22Rv1 (cell line): ENCODE results near the gene PCSK7.

Experiments
- ZFX ChIP-seq: fragments of 450-650 bp; IDR thresholded peaks from 2 replicates; pipeline ENCODE4 v1.6.1; 2017; ENCODE audit warnings: antibody characterized with exemption, borderline replicate concordance
- TF ChIP-seq, protein P1 (sequence below): fragments of 450-650 bp; IDR thresholded peaks from 2 replicates; pipeline ENCODE4 v1.5.1; 2017; ENCODE audit warnings: mild to moderate bottlenecking

DNA sequence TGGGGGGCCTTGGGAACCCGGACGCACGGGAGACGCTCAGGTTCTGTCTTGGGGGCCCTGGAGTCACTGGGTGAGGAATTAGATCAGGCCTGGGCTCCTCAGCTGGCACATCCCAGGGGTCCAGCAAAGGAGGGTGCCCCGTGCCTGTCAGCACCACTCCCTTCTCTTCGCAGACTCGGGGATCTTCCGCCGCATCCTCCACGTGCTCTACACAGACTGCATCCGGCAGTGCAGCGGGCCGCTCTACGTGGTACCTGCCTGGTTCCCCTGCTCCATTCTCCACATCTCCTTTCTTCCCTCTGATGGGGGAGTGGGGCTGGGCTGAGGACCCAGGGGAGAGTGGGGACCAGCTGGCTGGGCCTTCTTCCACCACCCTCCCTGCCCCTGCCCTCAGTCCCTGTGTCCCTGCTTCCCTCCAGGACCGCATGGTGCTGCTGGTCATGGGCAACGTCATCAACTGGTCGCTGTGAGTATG lies 39.4 kb downstream of the PCSK7 start:
- TF ChIP-seq, protein P1, sequence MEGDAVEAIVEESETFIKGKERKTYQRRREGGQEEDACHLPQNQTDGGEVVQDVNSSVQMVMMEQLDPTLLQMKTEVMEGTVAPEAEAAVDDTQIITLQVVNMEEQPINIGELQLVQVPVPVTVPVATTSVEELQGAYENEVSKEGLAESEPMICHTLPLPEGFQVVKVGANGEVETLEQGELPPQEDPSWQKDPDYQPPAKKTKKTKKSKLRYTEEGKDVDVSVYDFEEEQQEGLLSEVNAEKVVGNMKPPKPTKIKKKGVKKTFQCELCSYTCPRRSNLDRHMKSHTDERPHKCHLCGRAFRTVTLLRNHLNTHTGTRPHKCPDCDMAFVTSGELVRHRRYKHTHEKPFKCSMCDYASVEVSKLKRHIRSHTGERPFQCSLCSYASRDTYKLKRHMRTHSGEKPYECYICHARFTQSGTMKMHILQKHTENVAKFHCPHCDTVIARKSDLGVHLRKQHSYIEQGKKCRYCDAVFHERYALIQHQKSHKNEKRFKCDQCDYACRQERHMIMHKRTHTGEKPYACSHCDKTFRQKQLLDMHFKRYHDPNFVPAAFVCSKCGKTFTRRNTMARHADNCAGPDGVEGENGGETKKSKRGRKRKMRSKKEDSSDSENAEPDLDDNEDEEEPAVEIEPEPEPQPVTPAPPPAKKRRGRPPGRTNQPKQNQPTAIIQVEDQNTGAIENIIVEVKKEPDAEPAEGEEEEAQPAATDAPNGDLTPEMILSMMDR: no peak
- no peak for TF ChIP-seq ZFX
